Pancreas (tissue), 10 donors: ENCODE data around the gene UBE2C. TPM values are rescaled to one million over a fixed set of nuclear protein-coding genes. Genes with fewer than 3 reads are reported as not detected.

Source experiments
- ATAC-seq, 4 donors: fragments of 200-7000 bp; cut with Tn5 transposase; one replicate each; pipeline versions ENCODE4 v1.8.0 to v1.9.1; 2020; ENCODE audit warnings: mild to moderate bottlenecking in 4 of 4, moderate library complexity in 4 of 4
- DNase-seq, 6 donors: peaks; one replicate each; pipeline ENCODE4 v3.0.0-alpha.2; 2020
- FAIRE-seq: peaks from 2 replicates; lab custom pipeline; 2012; peaks lifted over from hg19 to GRCh38; lab: Jason Lieb, UNC
- H3K27ac ChIP-seq, 4 donors: fragments of 200-600 bp; sonication (generic); 1 replicate in 3 of 4; 2 replicates in 1 of 4; pipeline versions ENCODE4 v1.5.0 to v1.8.0; 2020
- H3K27me3 ChIP-seq, 4 donors: fragments of 200-600 bp; one replicate each; pipeline ENCODE4 v1.8.0; 2021
- H3K36me3 ChIP-seq, 3 donors: fragments of 200-600 bp; sonication (generic) in 1 of 3; one replicate each; pipeline versions ENCODE4 v1.5.0 to v1.8.0; 2020 to 2021
- H3K4me1 ChIP-seq, 3 donors: fragments of 200-600 bp; one replicate each; pipeline ENCODE4 v1.8.0; 2021
- H3K4me3 ChIP-seq, 4 donors: fragments of 200-600 bp; sonication (generic) in 2 of 4; one replicate each; pipeline versions ENCODE4 v1.5.0 to v1.8.0; 2020 to 2021
- H3K9me3 ChIP-seq, 4 donors: fragments of 200-600 bp; one replicate each; pipeline ENCODE4 v1.8.0; 2021
- WGBS, 2 donors: extraction: QIAGEN DNeasy Blood & Tissue Kit; methylation state at CpG; one replicate each; pipeline ENCODE4 v1.1.7; 2013; 5-methylcytosine and 5-hydroxymethylcytosine counted together
- intact Hi-C, 3 donors: fragments of 100-400 bp; cut with DNase I; formaldehyde crosslinking; loops; one replicate each; pipeline versions ENCODE4 v1.11.1 to v1.14.2; 2022
- polyA plus RNA-seq, 2 donors: library from polyadenylated mRNA; stranded (reverse); fragments of 200-250 nt; gene quantifications; one replicate each; pipeline ENCODE4 v1.2.3, GENCODE V29; 2013
- total RNA-seq, 6 donors: library from RNA; stranded (reverse); fragmentation: NEBNext Ultra II Directional in 4 of 6; extraction: Animal tissue kit (Norgen Biotek cat#: 25700) in 4 of 6; gene quantifications; one replicate each; pipeline versions ENCODE4 v1.2.1 to v1.2.4, GENCODE V29; 2021 to 2023
- TF ChIP-seq, protein P1 (sequence below), 4 donors: fragments of 200-600 bp; sonication (generic) in 3 of 4; IDR thresholded peaks; one replicate each; pipeline versions ENCODE4 v1.5.0 to v1.8.0; 2021; ENCODE audit warnings: antibody characterized with exemption in 4 of 4
- donor health status: healthy with polysubstance abuse.
- donor health status: DM: no; HTN: no; CAD: no; lungs with moderate emphysema.
- donor health status: DM: no; HTN: no; CAD: no.
- donor health status: control.
- donor health status: control.
- donor health status: Bipolar disorder and iron deficiency.
- donor health status: DM: yes; HTN: yes; CAD: no.
- donor health status: DM: no; HTN: no; CAD: no.
- donor health status: DM: no; HTN: no; CAD: no.
- donor health status: DM: yes; HTN: yes; CAD: no.

Gene UBE2C
- total and polyA plus RNA-seq, 8 donors = 0.31 to 1.9 (median 0.73) TPM; not detected in 2

DNA sequence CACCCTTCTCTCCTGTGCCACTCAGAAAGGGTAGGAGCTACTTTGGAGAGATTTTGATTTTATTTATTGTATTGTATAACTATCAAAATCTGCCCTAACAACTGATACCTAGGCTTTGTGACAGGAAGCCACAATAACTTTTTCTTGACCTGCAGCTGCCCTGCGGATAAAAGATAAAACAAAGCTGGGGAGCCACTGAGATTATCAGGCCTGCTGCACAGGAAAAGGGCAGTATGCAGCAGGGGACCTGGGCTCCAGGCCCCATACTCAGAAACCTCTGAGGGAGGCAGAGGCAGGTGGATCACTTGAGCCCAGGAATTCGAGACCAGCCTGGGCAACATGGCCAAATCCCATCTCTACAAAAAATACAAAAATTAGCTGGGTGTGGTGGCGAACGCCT lies 20.2 kb downstream of the UBE2C start:
- TF ChIP-seq, protein P1, sequence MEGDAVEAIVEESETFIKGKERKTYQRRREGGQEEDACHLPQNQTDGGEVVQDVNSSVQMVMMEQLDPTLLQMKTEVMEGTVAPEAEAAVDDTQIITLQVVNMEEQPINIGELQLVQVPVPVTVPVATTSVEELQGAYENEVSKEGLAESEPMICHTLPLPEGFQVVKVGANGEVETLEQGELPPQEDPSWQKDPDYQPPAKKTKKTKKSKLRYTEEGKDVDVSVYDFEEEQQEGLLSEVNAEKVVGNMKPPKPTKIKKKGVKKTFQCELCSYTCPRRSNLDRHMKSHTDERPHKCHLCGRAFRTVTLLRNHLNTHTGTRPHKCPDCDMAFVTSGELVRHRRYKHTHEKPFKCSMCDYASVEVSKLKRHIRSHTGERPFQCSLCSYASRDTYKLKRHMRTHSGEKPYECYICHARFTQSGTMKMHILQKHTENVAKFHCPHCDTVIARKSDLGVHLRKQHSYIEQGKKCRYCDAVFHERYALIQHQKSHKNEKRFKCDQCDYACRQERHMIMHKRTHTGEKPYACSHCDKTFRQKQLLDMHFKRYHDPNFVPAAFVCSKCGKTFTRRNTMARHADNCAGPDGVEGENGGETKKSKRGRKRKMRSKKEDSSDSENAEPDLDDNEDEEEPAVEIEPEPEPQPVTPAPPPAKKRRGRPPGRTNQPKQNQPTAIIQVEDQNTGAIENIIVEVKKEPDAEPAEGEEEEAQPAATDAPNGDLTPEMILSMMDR (IDR thresholded peaks at IDR 0.05) = no peak
- H3K27me3 ChIP-seq = no peaks in the 10 kb centered on the region
- WGBS, 2 donors = 86 to 92% methylated on average over 4 of the region's 4 CpGs
- intact Hi-C loops = no loop called here
- no peaks in the 10 kb centered on the region for H3K4me1 ChIP-seq
- no peaks in the 10 kb centered on the region for H3K9me3 ChIP-seq
- FAIRE-seq (no peak), DNase-seq (no peak), ATAC-seq (no peak)
- H3K4me3 ChIP-seq = no peak overlapping the region
- H3K36me3 ChIP-seq = no peaks in the 10 kb centered on the region
- peak overlapping the region in 1 of 4 donors; percentile 65 for H3K27ac ChIP-seq

DNA sequence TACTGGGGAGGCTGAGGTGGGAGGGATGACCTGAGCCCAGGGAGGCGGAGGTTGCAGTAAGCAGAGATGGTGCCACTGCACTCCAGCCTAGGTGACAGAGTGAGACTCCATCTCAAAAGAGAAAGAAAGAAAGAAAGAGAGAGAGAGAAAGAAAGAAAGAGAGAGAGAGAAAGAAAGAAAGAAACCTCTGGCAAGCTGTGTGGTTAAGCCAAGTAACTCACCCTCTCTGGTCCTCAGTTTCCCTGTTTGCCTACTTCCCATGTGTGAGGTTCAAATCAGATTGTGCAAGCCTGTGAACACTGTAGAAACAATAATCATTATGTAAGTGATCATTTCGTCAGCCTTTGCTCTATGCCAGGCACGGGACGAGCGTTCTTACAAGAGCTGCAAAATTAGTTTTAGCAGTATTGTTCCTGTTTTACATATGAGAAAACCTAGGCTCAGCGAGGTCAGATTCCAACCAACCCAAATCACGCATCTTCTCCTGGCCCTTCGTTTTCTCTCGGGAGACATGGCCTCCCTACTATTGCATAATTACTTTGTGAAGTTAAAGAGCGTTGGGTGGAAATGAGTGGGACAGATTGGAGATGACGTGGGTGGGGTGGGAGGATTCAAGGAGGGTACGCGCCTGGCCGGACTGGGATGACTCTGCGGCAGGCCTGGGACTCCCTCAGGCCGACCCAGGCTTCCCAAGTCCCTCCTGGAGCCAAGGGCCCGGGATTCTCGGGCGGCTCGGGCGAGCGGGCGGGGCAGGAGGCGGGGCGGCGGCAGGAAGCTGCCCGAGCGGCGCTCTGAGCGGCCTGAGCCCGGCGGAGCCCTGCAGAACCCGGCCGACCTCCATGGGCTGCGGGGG lies 20.8 kb downstream of the UBE2C start, which contains the start of gene SNX21:
TSS of gene SNX21 (plus strand) at position 770 of the 853 bp plus-strand sequence. CDS start 121 bp downstream, outside the sequence.
- DNase-seq = peak in 5 of 6 donors; percentile 63 to 84 (median 73)
- intact Hi-C loops = no loop called here
- H3K4me3 ChIP-seq = peak within 1 kb of the TSS; percentile 58 to 84 (median 72)
- ATAC-seq = peak; percentile 89 to 92 (median 91)
- no peaks in the 10 kb centered on the region for H3K9me3 ChIP-seq
- H3K27ac ChIP-seq = peak within 1 kb of the TSS; percentile 37 to 77 (median 70)
- H3K4me1 ChIP-seq = no peaks in the 10 kb centered on the region
- no peak for FAIRE-seq
- TF ChIP-seq, protein P1 (IDR thresholded peaks at IDR 0.05) = no peak
- H3K27me3 ChIP-seq = no peaks in the 10 kb centered on the region
- 11 to 13% methylated on average over 28 to 35 of the region's 35 CpGs for WGBS, 2 donors
- no peaks in the 10 kb centered on the region for H3K36me3 ChIP-seq

DNA sequence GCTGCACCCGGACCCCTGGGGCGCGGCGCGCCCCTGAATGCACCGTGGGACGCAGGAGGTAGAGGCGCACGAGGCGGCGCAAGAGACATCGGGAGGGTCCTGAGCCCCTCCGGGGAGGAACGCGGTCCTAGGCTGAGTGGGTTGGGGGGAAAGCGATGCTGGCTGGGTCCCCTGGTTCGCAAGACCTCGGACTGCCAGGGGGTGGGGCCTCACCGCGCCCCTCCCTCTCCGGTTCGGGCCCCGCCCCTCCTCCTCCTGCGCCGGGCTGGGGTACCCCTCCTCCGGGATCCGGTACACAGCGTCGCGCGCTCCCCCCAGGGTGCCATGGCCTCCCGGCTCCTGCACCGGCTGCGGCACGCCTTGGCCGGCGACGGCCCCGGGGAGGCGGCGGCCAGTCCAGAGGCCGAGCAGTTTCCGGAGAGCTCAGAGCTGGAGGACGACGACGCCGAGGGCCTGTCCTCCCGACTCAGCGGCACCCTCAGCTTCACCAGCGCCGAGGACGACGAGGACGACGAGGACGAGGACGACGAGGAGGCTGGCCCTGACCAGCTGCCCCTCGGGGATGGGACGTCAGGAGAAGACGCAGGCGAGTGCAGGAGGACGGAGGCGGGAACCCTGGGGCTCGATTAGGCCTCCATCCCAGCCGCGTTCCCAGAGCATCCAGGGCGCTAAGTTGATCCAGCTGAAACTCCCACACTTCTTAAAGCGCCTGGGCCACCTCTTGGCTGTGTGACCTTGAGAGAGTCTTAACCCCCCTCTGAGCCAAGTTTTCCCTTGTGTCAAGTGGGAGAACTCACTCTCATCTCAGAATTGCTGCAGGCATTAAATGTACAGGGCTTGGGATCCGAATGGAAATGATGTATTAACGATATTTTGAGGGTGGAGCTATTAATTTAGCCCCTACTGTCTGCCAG lies 21.7 kb downstream of the UBE2C start:
- 3 to 4% methylated on average over 38 to 71 of the region's 71 CpGs for WGBS, 2 donors
- Histone ChIP-seq H3K36me3 (no peaks in the 10 kb centered on the region), H3K9me3 (no peaks in the 10 kb centered on the region), H3K27me3 (no peaks in the 10 kb centered on the region), H3K4me1 (no peaks in the 10 kb centered on the region), H3K27ac (peak overlapping the region; percentile 37 to 77 (median 70)), H3K4me3 (peak overlapping the region; percentile 58 to 84 (median 72))
- TF ChIP-seq, protein P1 (IDR thresholded peaks at IDR 0.05) = no peak
- FAIRE-seq (no peak), ATAC-seq (peak; percentile 79 to 89 (median 84)), DNase-seq (peak; percentile 54 to 89 (median 72))
- intact Hi-C loops = no loop called here

DNA sequence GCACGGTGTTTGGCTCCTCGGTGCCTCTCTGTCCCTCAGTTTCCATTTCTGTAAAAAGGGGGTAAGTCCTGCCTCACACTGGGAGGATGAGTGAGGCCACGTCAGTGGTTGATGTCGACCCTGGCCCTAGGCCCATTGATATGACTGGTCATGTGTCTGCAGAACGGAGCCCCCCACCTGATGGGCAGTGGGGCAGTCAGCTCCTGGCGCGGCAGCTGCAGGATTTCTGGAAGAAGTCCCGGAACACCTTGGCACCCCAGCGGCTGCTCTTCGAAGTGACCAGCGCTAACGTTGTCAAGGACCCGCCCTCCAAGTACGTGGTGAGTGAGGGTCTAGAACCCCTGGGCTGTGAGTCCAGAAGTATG lies 22.3 kb downstream of the UBE2C start:
- Histone ChIP-seq H3K27me3 (no peaks in the 10 kb centered on the region), H3K4me1 (no peaks in the 10 kb centered on the region), H3K36me3 (no peaks in the 10 kb centered on the region), H3K27ac (no peak overlapping the region), H3K4me3 (peak overlapping the region in 2 of 4 donors; percentile 73 to 84), H3K9me3 (no peaks in the 10 kb centered on the region)
- intact Hi-C loops = no loop called here
- FAIRE-seq = no peak
- ATAC-seq = no peak
- TF ChIP-seq, protein P1 (IDR thresholded peaks at IDR 0.05) = no peak
- peak in 1 of 6 donors; percentile 61 for DNase-seq
- WGBS, 2 donors = 75 to 86% methylated on average over 14 of the region's 14 CpGs
